SU-DHL-6 (cell line): Measurements from ENCODE around the gene OAF.

ENCODE experiments used
- H2AFZ ChIP-seq: fragments of 200-600 bp; sonication (generic); 2 replicates; pipeline ENCODE4 v1.6.1; 2014; ENCODE audit warnings: low read depth, mild to moderate bottlenecking, moderate library complexity, mixed read lengths, antibody characterized with exemption, low read length; ENCODE audit not compliant: severe bottlenecking
- H3F3A ChIP-seq: fragments of 200-600 bp; shearing (Covaris generic); 2 replicates; pipeline ENCODE4 v1.6.0; 2016; ENCODE audit warnings: antibody characterized with exemption, mild to moderate bottlenecking; ENCODE audit not compliant: insufficient read depth
- H3K27ac ChIP-seq: fragments of 200-600 bp; sonication (generic); 2 replicates; pipeline ENCODE4 v1.5.1; 2016; ENCODE audit warnings: low read depth, mild to moderate bottlenecking, low read length, moderate library complexity, mixed read lengths
- H3K27me3 ChIP-seq: fragments of 200-600 bp; sonication (generic), shearing (Covaris generic); 2 replicates; pipeline ENCODE4 v1.6.0; 2014; ENCODE audit warnings: mild to moderate bottlenecking, low read length
- H3K36me3 ChIP-seq: fragments of 200-600 bp; sonication (generic); 2 replicates; pipeline ENCODE4 v1.6.1; 2014; ENCODE audit warnings: mild to moderate bottlenecking, low read length, mixed read lengths
- H3K4me2 ChIP-seq: fragments of 300-600, 200-600 bp; shearing (Covaris generic), sonication (generic); 2 replicates; pipeline ENCODE4 v1.6.0; 2014; ENCODE audit warnings: low read length, low read depth, mild to moderate bottlenecking; ENCODE audit not compliant: poor library complexity, severe bottlenecking
- H3K4me3 ChIP-seq: fragments of 200-600 bp; sonication (generic); 2 replicates; pipeline ENCODE4 v1.5.1; 2014; ENCODE audit warnings: antibody characterized with exemption, low read length, mild to moderate bottlenecking, mixed read lengths; ENCODE audit not compliant: insufficient read depth, poor library complexity, severe bottlenecking
- H3K79me2 ChIP-seq: fragments of 200-600 bp; sonication (generic); 2 replicates; pipeline ENCODE4 v1.6.1; 2014; ENCODE audit warnings: mild to moderate bottlenecking, low read length, moderate library complexity; ENCODE audit not compliant: insufficient read depth
- H3K9ac ChIP-seq: fragments of 200-600 bp; sonication (generic); 2 replicates; pipeline ENCODE4 v1.7.0; 2014; ENCODE audit warnings: mild to moderate bottlenecking, low read length
- H3K9me2 ChIP-seq: fragments of 200-600 bp; sonication (generic); replicated peaks from 2 replicates; pipeline ENCODE4 v1.6.1; 2014; ENCODE audit warnings: low read length; ENCODE audit not compliant: insufficient read depth
- H3K9me3 ChIP-seq: fragments of 200-600 bp; sonication (generic); 2 replicates; pipeline ENCODE4 v1.6.1; 2014; ENCODE audit warnings: low read length, mixed read lengths; ENCODE audit not compliant: insufficient read depth
- H4K20me1 ChIP-seq: fragments of 200-600 bp; sonication (generic); 2 replicates; pipeline ENCODE4 v1.6.1; 2014; ENCODE audit warnings: low read depth, mild to moderate bottlenecking, antibody characterized with exemption, low read length, moderate library complexity, mixed read lengths
- EZH2phosphoT487 ChIP-seq: fragments of 200-600 bp; sonication (generic), shearing (Covaris generic); conservative IDR thresholded peaks from 2 replicates; pipeline ENCODE4 v1.6.1; 2018; ENCODE audit warnings: mild to moderate bottlenecking, antibody characterized with exemption, low read length, moderate library complexity, mixed read lengths
- TF ChIP-seq, protein P1 (sequence below): fragments of 200-600 bp; sonication (generic); IDR thresholded peaks from one replicate; pipeline ENCODE4 v1.5.1; 2017; ENCODE audit warnings: antibody characterized with exemption, mild to moderate bottlenecking, low read length, moderate library complexity; ENCODE audit not compliant: insufficient read depth, poor library complexity, severe bottlenecking

OAF gene

DNA sequence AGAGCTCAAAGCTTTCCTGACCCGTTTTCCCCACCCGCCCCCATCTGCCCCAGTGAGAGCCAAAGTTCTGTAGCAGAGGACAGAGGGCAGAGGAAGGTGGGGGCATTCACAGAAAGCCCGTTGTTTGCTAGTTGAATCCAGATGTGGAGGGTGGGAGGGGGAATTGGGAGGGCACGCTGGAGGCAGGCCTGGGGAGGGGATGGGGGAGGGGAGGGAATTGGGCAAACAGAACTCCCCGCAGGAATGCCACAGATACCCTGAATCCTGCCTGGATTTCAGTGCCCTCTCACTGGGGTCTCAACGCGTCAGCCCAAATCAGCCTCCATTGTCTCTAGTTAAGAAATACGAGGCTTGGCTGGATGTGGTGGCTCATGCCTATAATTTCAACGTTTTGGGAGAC lies 12.9 kb upstream of the OAF start:
- H3K27me3 ChIP-seq, result no peaks in the 10 kb centered on the region; the same call in 1 of the 2 replicates
- no peaks in the 10 kb centered on the region for H3K9me2 ChIP-seq
- H3K36me3 ChIP-seq, result no peaks in the 10 kb centered on the region
- no peak overlapping the region for H3K27ac ChIP-seq
- H3K9me3 ChIP-seq, result no peaks in the 10 kb centered on the region
- no peak overlapping the region for H3K9ac ChIP-seq
- no peaks in the 10 kb centered on the region for H3K79me2 ChIP-seq
- no peak overlapping the region for H2AFZ ChIP-seq
- no peaks in the 10 kb centered on the region for H4K20me1 ChIP-seq
- no peaks in the 10 kb centered on the region for H3F3A ChIP-seq
- H3K4me3 ChIP-seq, result no peak overlapping the region
- TF ChIP-seq EZH2phosphoT487, result no peak
- TF ChIP-seq, protein P1, sequence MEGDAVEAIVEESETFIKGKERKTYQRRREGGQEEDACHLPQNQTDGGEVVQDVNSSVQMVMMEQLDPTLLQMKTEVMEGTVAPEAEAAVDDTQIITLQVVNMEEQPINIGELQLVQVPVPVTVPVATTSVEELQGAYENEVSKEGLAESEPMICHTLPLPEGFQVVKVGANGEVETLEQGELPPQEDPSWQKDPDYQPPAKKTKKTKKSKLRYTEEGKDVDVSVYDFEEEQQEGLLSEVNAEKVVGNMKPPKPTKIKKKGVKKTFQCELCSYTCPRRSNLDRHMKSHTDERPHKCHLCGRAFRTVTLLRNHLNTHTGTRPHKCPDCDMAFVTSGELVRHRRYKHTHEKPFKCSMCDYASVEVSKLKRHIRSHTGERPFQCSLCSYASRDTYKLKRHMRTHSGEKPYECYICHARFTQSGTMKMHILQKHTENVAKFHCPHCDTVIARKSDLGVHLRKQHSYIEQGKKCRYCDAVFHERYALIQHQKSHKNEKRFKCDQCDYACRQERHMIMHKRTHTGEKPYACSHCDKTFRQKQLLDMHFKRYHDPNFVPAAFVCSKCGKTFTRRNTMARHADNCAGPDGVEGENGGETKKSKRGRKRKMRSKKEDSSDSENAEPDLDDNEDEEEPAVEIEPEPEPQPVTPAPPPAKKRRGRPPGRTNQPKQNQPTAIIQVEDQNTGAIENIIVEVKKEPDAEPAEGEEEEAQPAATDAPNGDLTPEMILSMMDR, result no peak
- H3K4me2 ChIP-seq, result no peak overlapping the region

DNA sequence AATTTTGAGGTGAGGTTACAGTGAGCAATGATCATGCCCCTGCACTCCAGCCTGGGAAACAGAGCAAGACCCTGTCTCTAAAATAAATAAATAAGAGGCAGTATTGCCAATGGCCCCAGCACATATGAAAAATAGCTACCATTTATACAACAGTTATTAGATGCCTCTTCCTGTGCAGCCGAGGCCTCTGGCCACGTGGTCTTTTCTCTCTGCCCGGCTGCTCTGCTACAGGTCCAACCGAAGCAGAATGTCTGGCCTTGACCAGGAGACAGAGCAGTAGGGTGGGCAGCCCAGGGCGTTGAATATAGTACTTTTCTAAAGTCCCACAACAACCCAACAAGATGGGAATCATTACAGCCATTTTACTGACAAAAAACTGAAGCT lies 12.4 kb upstream of the OAF start:
- H3K27me3 ChIP-seq, result no peaks in the 10 kb centered on the region; the same call in 1 of the 2 replicates
- no peaks in the 10 kb centered on the region for H3K9me3 ChIP-seq
- no peaks in the 10 kb centered on the region for H3K36me3 ChIP-seq
- H3K79me2 ChIP-seq, result no peaks in the 10 kb centered on the region
- no peak overlapping the region for H3K9ac ChIP-seq
- H3K9me2 ChIP-seq, result no peaks in the 10 kb centered on the region
- H3K27ac ChIP-seq, result no peak overlapping the region
- no peak for TF ChIP-seq EZH2phosphoT487
- TF ChIP-seq, protein P1, result no peak
- H3K4me2 ChIP-seq, result no peak overlapping the region
- H2AFZ ChIP-seq, result no peak overlapping the region
- H3F3A ChIP-seq, result no peaks in the 10 kb centered on the region
- H3K4me3 ChIP-seq, result no peak overlapping the region
- no peaks in the 10 kb centered on the region for H4K20me1 ChIP-seq

DNA sequence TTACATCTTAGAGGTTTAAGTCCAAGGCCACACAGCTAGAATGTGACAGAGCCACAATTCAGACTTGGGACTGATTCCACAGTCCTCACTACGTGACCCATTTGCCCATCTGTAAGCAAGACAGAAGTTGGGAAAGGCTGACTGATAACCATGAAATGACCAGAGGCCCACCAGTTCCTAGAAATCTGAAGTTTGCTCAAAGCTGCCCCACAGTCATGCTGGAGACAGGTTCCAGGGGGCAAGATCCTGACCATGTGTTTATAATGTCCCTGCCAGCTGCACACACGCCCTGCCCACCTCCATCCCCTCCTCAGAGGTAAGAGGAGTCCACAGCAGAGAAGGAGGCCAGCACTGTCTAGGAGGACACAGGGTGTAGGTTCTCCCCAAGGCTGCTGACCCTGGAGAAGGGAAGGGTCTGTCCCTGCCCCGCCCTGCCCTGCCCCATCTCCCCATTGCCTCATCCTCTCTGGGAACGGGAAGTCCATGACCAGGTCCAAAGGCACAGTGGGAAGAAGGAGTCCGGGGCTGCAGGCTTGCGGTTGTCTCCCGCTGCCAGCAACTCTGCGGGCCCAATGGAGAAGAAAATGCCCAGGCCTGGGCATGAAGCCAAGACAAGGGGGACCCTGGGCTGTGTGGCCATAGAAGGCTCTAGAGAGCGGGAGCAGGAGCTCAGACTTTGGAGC lies 11.9 kb upstream of the OAF start:
- Histone ChIP-seq H3K27ac (no peak overlapping the region), H3K79me2 (no peaks in the 10 kb centered on the region), H2AFZ (no peak overlapping the region), H3K9ac (no peak overlapping the region), H3K36me3 (no peaks in the 10 kb centered on the region), H4K20me1 (no peaks in the 10 kb centered on the region), H3K4me3 (no peak overlapping the region), H3K9me2 (no peaks in the 10 kb centered on the region), H3K9me3 (no peaks in the 10 kb centered on the region), H3K27me3 (no peaks in the 10 kb centered on the region; the same call in 1 of the 2 replicates), H3K4me2 (no peak overlapping the region), H3F3A (no peaks in the 10 kb centered on the region)
- no peak for TF ChIP-seq EZH2phosphoT487
- TF ChIP-seq, protein P1, result no peak
